HFF-Myc (cell line): ENCODE measurements around the gene CYP2D6.

Experiments
- DNase-seq: peaks from one replicate; pipeline ENCODE4 v3.0.0-alpha.2; 2011; ENCODE audit warnings: low read depth; ENCODE audit errors: extremely low read depth
- H3K4me3 ChIP-seq: replicated peaks from 2 replicates; pipeline ENCODE4 v1.5.1; 2011; ENCODE audit warnings: low read depth, mild to moderate bottlenecking, control low read depth, low read length
- CTCF ChIP-seq: IDR thresholded peaks from 2 replicates; pipeline ENCODE4 v1.5.1; 2012; ENCODE audit warnings: mild to moderate bottlenecking, low read depth, low read length, control low read depth; ENCODE audit errors: missing control alignments

Gene CYP2D6

GRCh38 chr22:42156598-42156997 is 26.0 kb upstream of the CYP2D6 start:
- no peak for TF ChIP-seq CTCF
- no peak overlapping the region for H3K4me3 ChIP-seq
- DNase-seq: no peak

- DNase-seq: no peak
- no peak for TF ChIP-seq CTCF
- H3K4me3 ChIP-seq: no peak overlapping the region
These were observed 25.5 kb upstream of the CYP2D6 start for GRCh38 chr22:42156121-42156520.

GRCh38 chr22:42155053-42155543 is 24.5 kb upstream of the CYP2D6 start:
- no peak for DNase-seq
- H3K4me3 ChIP-seq: no peak overlapping the region
- no peak for TF ChIP-seq CTCF

- DNase-seq: no peak
- H3K4me3 ChIP-seq: no peak overlapping the region
- no peak for TF ChIP-seq CTCF
These were observed 23.9 kb upstream of the CYP2D6 start for GRCh38 chr22:42154293-42155052.

- DNase-seq: no peak
- no peak overlapping the region for H3K4me3 ChIP-seq
- no peak for TF ChIP-seq CTCF
These were observed 22.2 kb upstream of the CYP2D6 start for GRCh38 chr22:42152661-42153270.

GRCh38 chr22:42151924-42152635 is 21.5 kb upstream of the CYP2D6 start:
- no peak for TF ChIP-seq CTCF
- no peak for DNase-seq
- H3K4me3 ChIP-seq: no peak overlapping the region
